Measurements from ENCODE around the gene CHRNA1.
A peak's percentile ranks its signal among the peaks of the same experiment; 100 is the strongest.

CHRNA1 gene

GRCh38 chr2:174777347-174778084 is 13.2 kb upstream of the CHRNA1 start:
- ATAC-seq (replicated peaks): no peak
- Mint-ChIP-seq H3K4me1 (peaks cover 8 to 16% of the 10 kb centered on the region in 2 donors), H3K9me3 (no peaks in the 10 kb centered on the region), H3K36me3 (no peaks in the 10 kb centered on the region), H3K27ac (no peak overlapping the region), H3K27me3 (peaks cover 22 to 26% of the 10 kb centered on the region in 2 donors), H3K4me3 (no peak overlapping the region)
- no peak for DNase-seq

- Mint-ChIP-seq H3K36me3 (no peaks in the 10 kb centered on the region), H3K4me1 (peaks cover 8 to 16% of the 10 kb centered on the region in 2 donors), H3K27ac (no peak overlapping the region), H3K9me3 (no peaks in the 10 kb centered on the region), H3K27me3 (peaks cover 19 to 32% of the 10 kb centered on the region in 2 donors), H3K4me3 (no peak overlapping the region)
- ATAC-seq (replicated peaks) (no peak), DNase-seq (no peak)
These were observed 12.4 kb upstream of the CHRNA1 start for GRCh38 chr2:174776675-174777074.

GRCh38 chr2:174776223-174776622 is 12.0 kb upstream of the CHRNA1 start:
- Mint-ChIP-seq H3K36me3 (no peaks in the 10 kb centered on the region), H3K27me3 (peaks cover 14 to 34% of the 10 kb centered on the region in 2 donors), H3K4me1 (peaks cover 8 to 16% of the 10 kb centered on the region in 2 donors), H3K27ac (no peak overlapping the region), H3K4me3 (no peak overlapping the region), H3K9me3 (no peaks in the 10 kb centered on the region)
- ATAC-seq (replicated peaks) (no peak), DNase-seq (no peak)

- Mint-ChIP-seq H3K27me3 (peaks cover 13 to 37% of the 10 kb centered on the region in 2 donors), H3K9me3 (no peaks in the 10 kb centered on the region), H3K36me3 (no peaks in the 10 kb centered on the region), H3K4me1 (peaks cover 8 to 16% of the 10 kb centered on the region in 2 donors), H3K27ac (no peak overlapping the region), H3K4me3 (no peak overlapping the region)
- ATAC-seq (replicated peaks): no peak
- DNase-seq: no peak
These were observed 11.3 kb upstream of the CHRNA1 start for GRCh38 chr2:174775571-174775980.

- H3K27me3 Mint-ChIP-seq: peaks cover 16 to 38% of the 10 kb centered on the region in 2 donors
- peaks cover 8 to 16% of the 10 kb centered on the region in 2 donors for H3K4me1 Mint-ChIP-seq
- ATAC-seq (replicated peaks): no peak
- no peaks in the 10 kb centered on the region for H3K36me3 Mint-ChIP-seq
- no peaks in the 10 kb centered on the region for H3K9me3 Mint-ChIP-seq
- H3K4me3 Mint-ChIP-seq: no peak overlapping the region
- DNase-seq: no peak
- no peak overlapping the region for H3K27ac Mint-ChIP-seq
These were observed 10.6 kb upstream of the CHRNA1 start for GRCh38 chr2:174774886-174775285.

DNA sequence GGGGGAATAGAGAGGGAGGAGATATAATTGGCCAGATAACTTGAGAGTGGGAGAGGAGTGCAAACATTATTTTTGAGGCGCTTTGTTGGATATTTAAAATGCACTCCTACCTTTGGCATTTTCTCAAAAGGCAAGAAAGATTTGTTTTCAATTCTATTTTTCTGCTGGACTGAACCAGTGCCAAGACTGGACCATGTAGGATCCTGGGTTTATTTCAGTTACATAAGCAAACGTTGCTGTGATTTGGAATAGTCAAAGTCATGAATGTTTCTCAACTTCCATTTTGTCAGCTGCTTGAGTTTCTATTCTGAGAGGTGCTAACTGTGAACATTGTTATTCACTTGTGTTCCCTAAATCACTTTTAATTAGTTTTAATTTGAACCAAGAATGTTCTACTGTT is 8.9 kb upstream of the CHRNA1 start:
- Mint-ChIP-seq H3K36me3 (no peaks in the 10 kb centered on the region), H3K27ac (no peak overlapping the region), H3K4me3 (no peak overlapping the region), H3K4me1 (peaks cover 5% of the 10 kb centered on the region in 2 donors), H3K9me3 (no peaks in the 10 kb centered on the region), H3K27me3 (peaks cover 15 to 42% of the 10 kb centered on the region in 2 donors)
- ATAC-seq (replicated peaks): no peak
- no peak for DNase-seq

GRCh38 chr2:174772472-174772801 is 8.2 kb upstream of the CHRNA1 start:
- DNase-seq (no peak), ATAC-seq (replicated peaks) (no peak)
- Mint-ChIP-seq H3K27ac (no peak overlapping the region), H3K27me3 (peaks cover 18 to 40% of the 10 kb centered on the region in 2 donors), H3K4me1 (peaks cover 4 to 5% of the 10 kb centered on the region in 2 donors), H3K4me3 (no peak overlapping the region), H3K9me3 (no peaks in the 10 kb centered on the region), H3K36me3 (no peaks in the 10 kb centered on the region)

DNA sequence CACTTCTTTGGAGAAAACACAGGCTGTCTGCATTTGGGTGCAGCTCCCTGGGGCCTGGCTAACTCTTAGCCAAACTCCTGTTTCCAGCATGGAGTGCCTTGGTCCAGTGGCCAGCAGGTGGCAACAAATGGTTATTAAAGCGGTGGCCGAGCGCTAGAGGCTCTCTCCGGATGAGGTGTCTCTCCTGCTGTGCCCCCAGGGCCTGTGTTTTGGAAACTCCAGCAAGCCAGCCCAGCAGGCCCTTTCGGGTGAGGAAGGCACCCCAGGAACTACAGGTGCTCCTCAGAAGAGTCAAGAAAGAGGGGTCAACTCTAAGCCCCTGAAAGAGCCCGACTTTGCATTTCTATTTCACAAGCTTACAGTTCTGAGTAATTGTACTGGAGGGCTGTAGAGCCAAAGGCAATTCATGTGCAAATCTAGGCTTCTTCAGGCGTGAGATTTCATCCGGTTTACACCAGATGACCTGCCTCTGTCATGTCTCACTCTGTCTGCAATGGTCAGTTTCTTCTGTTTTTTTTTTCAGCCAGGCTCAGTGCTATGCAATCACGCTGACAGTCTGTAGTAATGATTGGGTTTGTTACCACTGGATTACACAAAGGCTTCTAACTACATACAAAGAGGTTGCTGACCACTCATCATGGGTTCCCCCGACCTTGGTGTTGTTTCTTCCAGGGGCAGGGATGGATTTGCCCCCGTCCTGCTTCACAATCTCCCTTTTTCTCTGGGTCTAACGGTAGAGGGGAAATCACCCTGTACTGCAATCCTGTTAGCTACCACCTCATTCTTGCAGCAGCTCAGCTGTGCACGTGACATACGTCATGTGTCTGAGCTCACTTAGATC is 7.6 kb upstream of the CHRNA1 start:
- H3K9me3 Mint-ChIP-seq: no peaks in the 10 kb centered on the region
- H3K27ac Mint-ChIP-seq: no peak overlapping the region
- peak; percentile 75 to 83 for ATAC-seq (replicated peaks)
- peaks cover 24 to 42% of the 10 kb centered on the region in 2 donors for H3K27me3 Mint-ChIP-seq
- H3K4me1 Mint-ChIP-seq: peaks cover 4 to 5% of the 10 kb centered on the region in 2 donors
- no peak overlapping the region for H3K4me3 Mint-ChIP-seq
- DNase-seq: no peak
- no peaks in the 10 kb centered on the region for H3K36me3 Mint-ChIP-seq

DNA sequence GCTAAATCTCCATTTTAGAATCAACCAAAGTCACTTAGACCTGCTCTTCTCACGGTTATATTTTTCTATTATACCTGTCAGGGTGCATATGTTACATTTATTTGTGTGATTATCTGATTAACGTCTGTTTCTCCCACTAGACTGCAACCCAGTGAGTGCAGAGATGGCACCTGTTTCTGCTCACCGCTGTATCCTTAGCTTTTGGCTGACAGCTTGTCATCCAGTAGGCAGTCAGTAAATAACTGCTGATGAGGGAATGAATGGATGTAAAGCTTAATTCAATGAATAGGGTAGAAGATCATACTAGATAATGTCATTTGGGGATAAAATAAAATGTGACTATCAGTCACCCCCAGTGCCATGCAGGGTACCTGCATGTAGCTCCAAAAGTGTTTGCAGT is 6.9 kb upstream of the CHRNA1 start:
- no peak overlapping the region for H3K4me3 Mint-ChIP-seq
- peaks cover 27 to 44% of the 10 kb centered on the region in 2 donors for H3K27me3 Mint-ChIP-seq
- no peak for DNase-seq
- peaks cover 3 to 4% of the 10 kb centered on the region in 2 donors for H3K4me1 Mint-ChIP-seq
- no peaks in the 10 kb centered on the region for H3K9me3 Mint-ChIP-seq
- peak in 1 of 2 donors; percentile 18 for ATAC-seq (replicated peaks)
- no peak overlapping the region for H3K27ac Mint-ChIP-seq
- H3K36me3 Mint-ChIP-seq: no peaks in the 10 kb centered on the region

- no peaks in the 10 kb centered on the region for H3K9me3 Mint-ChIP-seq
- H3K4me1 Mint-ChIP-seq: peaks cover 0 to 5% of the 10 kb centered on the region in 2 donors
- DNase-seq (no peak), ATAC-seq (replicated peaks) (no peak)
- no peak overlapping the region for H3K27ac Mint-ChIP-seq
- H3K36me3 Mint-ChIP-seq: no peaks in the 10 kb centered on the region
- H3K27me3 Mint-ChIP-seq: peaks cover 27 to 43% of the 10 kb centered on the region in 2 donors
- H3K4me3 Mint-ChIP-seq: no peak overlapping the region
These were observed 4.3 kb upstream of the CHRNA1 start for GRCh38 chr2:174768557-174768956.

DNA sequence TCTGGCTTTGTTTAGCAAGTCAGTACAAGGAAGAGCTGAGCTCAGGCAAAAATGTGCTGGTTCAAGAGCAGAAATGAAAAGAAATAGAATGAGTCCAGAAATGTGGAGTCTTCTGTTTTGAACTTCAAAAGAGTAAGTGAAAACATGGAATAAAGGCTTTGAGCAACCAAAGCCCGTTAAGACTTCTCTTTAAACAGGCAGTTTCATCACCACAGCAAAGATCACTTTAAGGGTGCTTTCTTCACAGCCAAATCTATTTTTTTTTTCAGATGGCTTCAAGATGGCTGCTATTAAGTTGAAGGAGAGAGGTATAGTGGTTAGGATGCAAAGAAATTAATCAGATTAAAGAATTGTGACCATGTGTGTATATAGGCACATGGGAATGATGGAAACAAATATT is 2.0 kb upstream of the CHRNA1 start:
- DNase-seq: no peak
- Mint-ChIP-seq H3K27ac (no peak overlapping the region), H3K27me3 (peaks cover 32 to 43% of the 10 kb centered on the region in 2 donors), H3K4me1 (peaks cover 0 to 5% of the 10 kb centered on the region in 2 donors), H3K36me3 (no peaks in the 10 kb centered on the region), H3K9me3 (no peaks in the 10 kb centered on the region), H3K4me3 (no peak overlapping the region)
- no peak for ATAC-seq (replicated peaks)

- no peak for ATAC-seq (replicated peaks)
- H3K36me3 Mint-ChIP-seq: no peaks in the 10 kb centered on the region
- no peaks in the 10 kb centered on the region for H3K9me3 Mint-ChIP-seq
- DNase-seq: no peak
- H3K27me3 Mint-ChIP-seq: peaks cover 32 to 45% of the 10 kb centered on the region in 2 donors
- peaks cover 0 to 5% of the 10 kb centered on the region in 2 donors for H3K4me1 Mint-ChIP-seq
- no peak overlapping the region for H3K27ac Mint-ChIP-seq
- H3K4me3 Mint-ChIP-seq: no peak overlapping the region
These were observed 1.3 kb upstream of the CHRNA1 start for GRCh38 chr2:174765576-174765975.

GRCh38 chr2:174763780-174764179 is 492 bp downstream of the CHRNA1 start:
- H3K4me3 Mint-ChIP-seq: no peak overlapping the region
- ATAC-seq (replicated peaks) (no peak), DNase-seq (no peak)
- H3K9me3 Mint-ChIP-seq: no peaks in the 10 kb centered on the region
- no peaks in the 10 kb centered on the region for H3K36me3 Mint-ChIP-seq
- peaks cover 0 to 5% of the 10 kb centered on the region in 2 donors for H3K4me1 Mint-ChIP-seq
- H3K27ac Mint-ChIP-seq: no peak overlapping the region
- peaks cover 22 to 48% of the 10 kb centered on the region in 2 donors for H3K27me3 Mint-ChIP-seq

- Mint-ChIP-seq H3K27me3 (peaks cover 14 to 40% of the 10 kb centered on the region in 2 donors), H3K4me1 (peaks cover 0 to 5% of the 10 kb centered on the region in 2 donors), H3K27ac (no peak overlapping the region), H3K4me3 (no peak overlapping the region), H3K36me3 (no peaks in the 10 kb centered on the region), H3K9me3 (no peaks in the 10 kb centered on the region)
- ATAC-seq (replicated peaks) (no peak), DNase-seq (no peak)
These were observed 1.8 kb downstream of the CHRNA1 start for GRCh38 chr2:174762464-174762863.

DNA sequence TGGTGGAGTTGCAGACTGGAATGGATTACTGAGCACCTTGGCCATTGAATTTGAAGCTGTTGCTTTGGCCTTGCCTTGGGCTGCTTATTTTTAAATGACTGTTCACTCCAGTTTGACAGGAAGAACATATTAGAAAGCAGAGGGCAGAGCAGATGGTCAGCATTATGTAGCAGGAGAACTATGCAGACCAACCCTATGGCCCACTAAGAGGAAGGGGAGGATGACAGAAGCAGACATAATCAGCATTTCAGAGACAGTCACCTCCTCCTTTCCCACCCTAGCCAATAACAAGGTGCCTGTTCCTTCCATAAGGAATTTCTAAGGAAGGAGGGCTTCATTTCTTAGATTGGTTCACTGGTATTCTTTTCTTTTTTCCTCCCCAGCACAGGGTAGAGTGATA is 2.4 kb downstream of the CHRNA1 start:
- no peak for DNase-seq
- no peaks in the 10 kb centered on the region for H3K9me3 Mint-ChIP-seq
- H3K27ac Mint-ChIP-seq: no peak overlapping the region
- ATAC-seq (replicated peaks): no peak
- peaks cover 0 to 5% of the 10 kb centered on the region in 2 donors for H3K4me1 Mint-ChIP-seq
- no peaks in the 10 kb centered on the region for H3K36me3 Mint-ChIP-seq
- no peak overlapping the region for H3K4me3 Mint-ChIP-seq
- peaks cover 7 to 37% of the 10 kb centered on the region in 2 donors for H3K27me3 Mint-ChIP-seq

All from stimulated activated naive B cell treated with anti-CD40 and anti-IgM and Interleukin-4, amounts not matched to agents 10 μg/mL and 1 μg/mL and 100 μg/mL, for 72 hours (primary cell).